PFSK-1 (cell line): ENCODE results near the gene PSKH1.

ENCODE experiments used
- FOXP2 ChIP-seq: optimal IDR thresholded peaks from 2 replicates; pipeline ENCODE3; 2011; ENCODE audit warnings: borderline replicate concordance, control low read depth, inconsistent platforms; ENCODE audit not compliant: insufficient read depth; ENCODE audit errors: extremely low read length, extremely low read depth
- POLR2AphosphoS5 ChIP-seq: IDR thresholded peaks from 2 replicates; pipeline ENCODE4 v1.6.1; 2012; ENCODE audit warnings: low read depth, mild to moderate bottlenecking, control low read depth, low read length, moderate library complexity
- SIN3A ChIP-seq: IDR thresholded peaks from 2 replicates; pipeline ENCODE4 v1.6.1; 2012; ENCODE audit warnings: mild to moderate bottlenecking, low read length, moderate library complexity, borderline replicate concordance; ENCODE audit not compliant: insufficient read depth
- TAF1 ChIP-seq: IDR thresholded peaks from 2 replicates; pipeline ENCODE4 v1.6.1; 2012; ENCODE audit warnings: low read length, control low read depth, borderline replicate concordance; ENCODE audit not compliant: insufficient read depth
- TF ChIP-seq, protein P1 (sequence below), 2 experiments: IDR thresholded peaks; 2 replicates each; pipeline versions ENCODE4 v1.6.1 to v1.8.0; 2011 to 2012; ENCODE audit warnings: low read depth in 2 of 2, low read length in 2 of 2, control low read depth in 1 of 2, inconsistent platforms in 1 of 2, mild to moderate bottlenecking in 1 of 2, moderate library complexity in 1 of 2; ENCODE audit not compliant: insufficient read depth in 1 of 2

Gene PSKH1

DNA sequence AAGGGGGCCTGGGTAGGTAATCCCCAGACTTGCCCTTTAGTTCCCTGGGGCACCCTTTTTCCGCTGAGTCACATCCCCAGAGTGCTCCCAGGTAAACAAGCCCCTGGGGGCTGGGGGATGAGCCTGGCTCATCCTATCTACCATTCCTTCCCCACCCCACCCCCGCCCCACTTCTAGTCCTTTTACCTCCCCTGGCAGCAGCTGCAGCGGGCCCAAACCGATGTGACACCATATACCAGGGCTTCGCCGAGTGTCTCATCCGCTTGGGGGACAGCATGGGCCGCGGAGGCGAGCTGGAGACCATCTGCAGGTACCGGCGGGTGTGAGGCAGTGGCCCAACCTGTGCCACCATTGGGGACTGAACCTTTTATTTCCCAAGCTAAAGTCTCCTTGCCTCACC is 7.5 kb upstream of the PSKH1 start:
- TF ChIP-seq, protein P1, sequence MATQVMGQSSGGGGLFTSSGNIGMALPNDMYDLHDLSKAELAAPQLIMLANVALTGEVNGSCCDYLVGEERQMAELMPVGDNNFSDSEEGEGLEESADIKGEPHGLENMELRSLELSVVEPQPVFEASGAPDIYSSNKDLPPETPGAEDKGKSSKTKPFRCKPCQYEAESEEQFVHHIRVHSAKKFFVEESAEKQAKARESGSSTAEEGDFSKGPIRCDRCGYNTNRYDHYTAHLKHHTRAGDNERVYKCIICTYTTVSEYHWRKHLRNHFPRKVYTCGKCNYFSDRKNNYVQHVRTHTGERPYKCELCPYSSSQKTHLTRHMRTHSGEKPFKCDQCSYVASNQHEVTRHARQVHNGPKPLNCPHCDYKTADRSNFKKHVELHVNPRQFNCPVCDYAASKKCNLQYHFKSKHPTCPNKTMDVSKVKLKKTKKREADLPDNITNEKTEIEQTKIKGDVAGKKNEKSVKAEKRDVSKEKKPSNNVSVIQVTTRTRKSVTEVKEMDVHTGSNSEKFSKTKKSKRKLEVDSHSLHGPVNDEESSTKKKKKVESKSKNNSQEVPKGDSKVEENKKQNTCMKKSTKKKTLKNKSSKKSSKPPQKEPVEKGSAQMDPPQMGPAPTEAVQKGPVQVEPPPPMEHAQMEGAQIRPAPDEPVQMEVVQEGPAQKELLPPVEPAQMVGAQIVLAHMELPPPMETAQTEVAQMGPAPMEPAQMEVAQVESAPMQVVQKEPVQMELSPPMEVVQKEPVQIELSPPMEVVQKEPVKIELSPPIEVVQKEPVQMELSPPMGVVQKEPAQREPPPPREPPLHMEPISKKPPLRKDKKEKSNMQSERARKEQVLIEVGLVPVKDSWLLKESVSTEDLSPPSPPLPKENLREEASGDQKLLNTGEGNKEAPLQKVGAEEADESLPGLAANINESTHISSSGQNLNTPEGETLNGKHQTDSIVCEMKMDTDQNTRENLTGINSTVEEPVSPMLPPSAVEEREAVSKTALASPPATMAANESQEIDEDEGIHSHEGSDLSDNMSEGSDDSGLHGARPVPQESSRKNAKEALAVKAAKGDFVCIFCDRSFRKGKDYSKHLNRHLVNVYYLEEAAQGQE (IDR thresholded peaks at IDR 0.05; ENCODE audit: insufficient read depth in 1 of 2, low read depth in 2 of 2, low read length in 2 of 2) = no peak
- TF ChIP-seq POLR2AphosphoS5 = no peak
- TF ChIP-seq FOXP2 = no peak
- no peak for TF ChIP-seq TAF1

DNA sequence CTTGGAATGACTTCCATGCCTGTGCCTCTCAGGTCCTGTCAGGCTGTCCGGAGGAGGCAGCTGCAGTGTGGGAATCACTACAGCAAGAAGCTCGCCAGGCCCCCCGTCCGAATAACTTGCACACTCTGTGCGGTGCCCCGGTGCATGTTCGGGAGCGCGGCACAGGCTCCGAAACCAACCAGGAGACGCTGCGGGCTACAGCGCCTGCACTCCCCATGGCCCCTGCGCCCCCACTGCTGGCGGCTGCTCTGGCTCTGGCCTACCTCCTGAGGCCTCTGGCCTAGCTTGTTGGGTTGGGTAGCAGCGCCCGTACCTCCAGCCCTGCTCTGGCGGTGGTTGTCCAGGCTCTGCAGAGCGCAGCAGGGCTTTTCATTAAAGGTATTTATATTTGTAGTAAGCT is 7.1 kb upstream of the PSKH1 start:
- TF ChIP-seq FOXP2 = no peak
- TF ChIP-seq SIN3A = no peak
- no peak for TF ChIP-seq POLR2AphosphoS5
- no peak for TF ChIP-seq TAF1
- TF ChIP-seq, protein P1 (IDR thresholded peaks at IDR 0.05; ENCODE audit: insufficient read depth in 1 of 2, low read depth in 2 of 2, low read length in 2 of 2) = no peak

GRCh38 chr16:67886387-67886786 is 6.7 kb upstream of the PSKH1 start:
- TF ChIP-seq TAF1 (no peak), FOXP2 (no peak), SIN3A (no peak), POLR2AphosphoS5 (no peak)
- TF ChIP-seq, protein P1 (IDR thresholded peaks at IDR 0.05; ENCODE audit: insufficient read depth in 1 of 2, low read depth in 2 of 2, low read length in 2 of 2) = no peak

GRCh38 chr16:67888331-67888730 is 4.7 kb upstream of the PSKH1 start:
- TF ChIP-seq, protein P1 (IDR thresholded peaks at IDR 0.05; ENCODE audit: insufficient read depth in 1 of 2, low read depth in 2 of 2, low read length in 2 of 2) = no peak
- TF ChIP-seq FOXP2 (no peak), POLR2AphosphoS5 (no peak), TAF1 (no peak)

- TF ChIP-seq FOXP2 (no peak), SIN3A (no peak), TAF1 (no peak), POLR2AphosphoS5 (no peak)
- TF ChIP-seq, protein P1 (IDR thresholded peaks at IDR 0.05; ENCODE audit: insufficient read depth in 1 of 2, low read depth in 2 of 2, low read length in 2 of 2) = no peak
Measured at GRCh38 chr16:67892375-67892774, 679 bp upstream of the PSKH1 start.
